Measurements from ENCODE around the gene GRB2.

Gene GRB2

DNA sequence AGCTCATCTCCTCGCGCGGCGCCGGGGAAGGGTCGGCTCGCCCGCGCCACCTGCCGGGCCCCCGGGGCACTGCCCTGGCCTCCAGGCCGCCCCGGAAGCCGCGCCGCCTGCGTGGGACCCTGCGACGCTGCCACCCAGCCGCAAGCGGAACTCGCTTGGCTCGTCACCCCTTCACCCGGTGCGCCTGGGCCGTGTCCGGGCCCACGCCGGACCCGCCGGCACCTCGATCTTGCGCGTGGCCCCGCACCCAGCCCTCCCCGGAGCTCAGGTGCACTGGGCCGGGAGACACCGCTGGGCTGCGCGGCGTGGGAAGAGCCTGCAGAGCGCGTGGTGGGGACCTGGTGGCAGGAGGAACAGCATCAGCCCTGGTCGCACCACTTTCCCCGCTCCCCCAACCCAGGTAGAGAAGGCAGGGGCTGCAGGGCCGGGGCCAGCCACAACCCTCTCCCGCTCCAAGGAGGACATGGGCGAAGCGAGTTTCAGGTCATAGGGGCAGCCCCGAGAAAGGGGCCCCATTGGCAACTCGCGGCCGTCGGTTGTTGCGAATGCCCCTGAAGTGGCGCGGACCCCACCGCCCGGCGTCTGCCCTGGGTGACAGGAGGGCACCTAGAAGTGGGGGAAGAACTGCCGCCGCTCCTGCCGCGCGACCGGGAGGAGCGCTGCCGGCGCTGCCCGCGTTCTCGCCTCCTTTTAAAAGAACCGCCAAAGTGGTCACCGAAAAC, 134.1 kb downstream of the GRB2 start:
- peaks cover 4% of the 10 kb centered on the region for H3K79me1 ChIP-seq (ENCODE audit: low read depth, low read length)
- peak overlapping the region; percentile 95 for H3K4me2 ChIP-seq (ENCODE audit: insufficient read depth, low read length, poor library complexity, severe bottlenecking)
- H3K36me3 ChIP-seq (replicated peaks in 1 of 2; ENCODE audit: control insufficient read depth in 2 of 2, insufficient read depth in 2 of 2, low read length in 2 of 2), result peaks cover 17 to 37% of the 10 kb centered on the region in 2 donors
- H2BK12ac ChIP-seq (ENCODE audit: low read length), result peak overlapping the region; percentile 93
- H4K91ac ChIP-seq (ENCODE audit: low read depth, low read length, poor library complexity), result no peak overlapping the region
- peak; percentile 78 for DNase-seq (ENCODE audit: low spot score)
- no CpG with 5 or more reads among the region's 74 CpGs for WGBS, 2 donors (ENCODE audit: extremely low coverage in 2 of 2, insufficient read length in 2 of 2, insufficient replicate concordance in 1 of 2)
- H3K4ac ChIP-seq (ENCODE audit: low read length), result peak overlapping the region; percentile 76
- H3K23ac ChIP-seq (ENCODE audit: low read depth, low read length, poor library complexity), result peak overlapping the region; percentile 97
- H3K27me3 ChIP-seq (ENCODE audit: control insufficient read depth in 3 of 3, insufficient read depth in 3 of 3, low read depth in 1 of 3, low read length in 3 of 3), result no peaks in the 10 kb centered on the region
- peak overlapping the region; percentile 55 for H4K8ac ChIP-seq (ENCODE audit: low read depth, low read length)
- H3K18ac ChIP-seq (ENCODE audit: low read length), result peak overlapping the region; percentile 99
- H3K9me3 ChIP-seq (replicated peaks in 1 of 2; ENCODE audit: control insufficient read depth in 2 of 2, insufficient read depth in 1 of 2, low read depth in 1 of 2, low read length in 2 of 2), result no peaks in the 10 kb centered on the region
- H2BK120ac ChIP-seq (ENCODE audit: low read depth, low read length), result no peak overlapping the region
- peak overlapping the region; percentile 41 for H2BK5ac ChIP-seq (ENCODE audit: low read length)
- peak overlapping the region; percentile 90 for H2AK5ac ChIP-seq (ENCODE audit: low read depth, low read length)
- peak overlapping the region; percentile 99 for H2AFZ ChIP-seq (ENCODE audit: low read length)
- H2BK15ac ChIP-seq (ENCODE audit: low read length), result peak overlapping the region; percentile 94
- H3K4me3 ChIP-seq (ENCODE audit: low read length in 2 of 2), result peak overlapping the region; percentile 95
- peak overlapping the region; percentile 94 for H3K9ac ChIP-seq (ENCODE audit: low read depth, low read length, poor library complexity)
- H3K14ac ChIP-seq (ENCODE audit: low read length), result peak overlapping the region; percentile 83
- no peak overlapping the region for H3K27ac ChIP-seq (replicated peaks; ENCODE audit: low read length)
- H3K4me1 ChIP-seq (ENCODE audit: control insufficient read depth in 2 of 2, insufficient read depth in 1 of 2, low read depth in 1 of 2, low read length in 2 of 2), result peaks cover 3 to 4% of the 10 kb centered on the region in 2 donors

DNA sequence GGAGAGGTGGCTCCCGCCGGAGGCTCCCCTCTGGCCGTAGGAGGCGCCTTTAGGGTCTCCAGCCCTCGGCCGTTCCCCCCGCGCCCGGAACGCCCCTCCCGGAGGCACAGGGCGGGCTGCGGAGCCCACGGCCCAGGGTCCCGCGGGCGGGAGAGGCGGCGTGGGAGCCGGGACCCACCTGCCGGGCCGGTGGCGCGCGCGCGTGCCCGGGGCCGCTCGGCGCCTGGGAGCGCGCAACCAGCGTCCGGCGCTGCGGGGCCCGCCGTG, 134.6 kb downstream of the GRB2 start, which contains the start of gene MIF4GD:
Gene MIF4GD (minus strand): TSS at position 266 of the 267 bp plus-strand sequence. CDS start 1,036 bp downstream, outside the sequence.
- Histone ChIP-seq H2BK120ac (ENCODE audit: low read depth, low read length) (no peak within 1 kb of the TSS), H2BK12ac (ENCODE audit: low read length) (peak within 1 kb of the TSS; percentile 93), H4K8ac (ENCODE audit: low read depth, low read length) (peak within 1 kb of the TSS; percentile 55), H2BK15ac (ENCODE audit: low read length) (peak within 1 kb of the TSS; percentile 94), H2BK5ac (ENCODE audit: low read length) (peak within 1 kb of the TSS; percentile 41), H3K9ac (ENCODE audit: low read depth, low read length, poor library complexity) (peak within 1 kb of the TSS; percentile 94), H2AFZ (ENCODE audit: low read length) (peak within 1 kb of the TSS; percentile 99), H3K9me3 (replicated peaks in 1 of 2; ENCODE audit: control insufficient read depth in 2 of 2, insufficient read depth in 1 of 2, low read depth in 1 of 2, low read length in 2 of 2) (no peaks in the 10 kb centered on the region), H3K4me3 (ENCODE audit: low read length in 2 of 2) (peak within 1 kb of the TSS; percentile 95), H3K36me3 (replicated peaks in 1 of 2; ENCODE audit: control insufficient read depth in 2 of 2, insufficient read depth in 2 of 2, low read length in 2 of 2) (peaks cover 20 to 41% of the 10 kb centered on the region in 2 donors), H3K4ac (ENCODE audit: low read length) (peak within 1 kb of the TSS; percentile 76), H3K79me1 (ENCODE audit: low read depth, low read length) (peaks cover 4% of the 10 kb centered on the region), H3K14ac (ENCODE audit: low read length) (peak within 1 kb of the TSS; percentile 83), H3K23ac (ENCODE audit: low read depth, low read length, poor library complexity) (peak within 1 kb of the TSS; percentile 97), H4K91ac (ENCODE audit: low read depth, low read length, poor library complexity) (peak within 1 kb of the TSS; percentile 56), H3K4me1 (ENCODE audit: control insufficient read depth in 2 of 2, insufficient read depth in 1 of 2, low read depth in 1 of 2, low read length in 2 of 2) (peaks cover 3 to 4% of the 10 kb centered on the region in 2 donors), H3K27ac (replicated peaks; ENCODE audit: low read length) (peak within 1 kb of the TSS; percentile 33), H3K27me3 (ENCODE audit: control insufficient read depth in 3 of 3, insufficient read depth in 3 of 3, low read depth in 1 of 3, low read length in 3 of 3) (no peaks in the 10 kb centered on the region), H2AK5ac (ENCODE audit: low read depth, low read length) (peak within 1 kb of the TSS; percentile 90), H3K18ac (ENCODE audit: low read length) (peak within 1 kb of the TSS; percentile 99), H3K4me2 (ENCODE audit: insufficient read depth, low read length, poor library complexity, severe bottlenecking) (peak within 1 kb of the TSS; percentile 97)
- no peak for DNase-seq (ENCODE audit: low spot score)
- WGBS, 2 donors (ENCODE audit: extremely low coverage in 2 of 2, insufficient read length in 2 of 2, insufficient replicate concordance in 1 of 2), result no CpG with 5 or more reads among the region's 39 CpGs

DNA sequence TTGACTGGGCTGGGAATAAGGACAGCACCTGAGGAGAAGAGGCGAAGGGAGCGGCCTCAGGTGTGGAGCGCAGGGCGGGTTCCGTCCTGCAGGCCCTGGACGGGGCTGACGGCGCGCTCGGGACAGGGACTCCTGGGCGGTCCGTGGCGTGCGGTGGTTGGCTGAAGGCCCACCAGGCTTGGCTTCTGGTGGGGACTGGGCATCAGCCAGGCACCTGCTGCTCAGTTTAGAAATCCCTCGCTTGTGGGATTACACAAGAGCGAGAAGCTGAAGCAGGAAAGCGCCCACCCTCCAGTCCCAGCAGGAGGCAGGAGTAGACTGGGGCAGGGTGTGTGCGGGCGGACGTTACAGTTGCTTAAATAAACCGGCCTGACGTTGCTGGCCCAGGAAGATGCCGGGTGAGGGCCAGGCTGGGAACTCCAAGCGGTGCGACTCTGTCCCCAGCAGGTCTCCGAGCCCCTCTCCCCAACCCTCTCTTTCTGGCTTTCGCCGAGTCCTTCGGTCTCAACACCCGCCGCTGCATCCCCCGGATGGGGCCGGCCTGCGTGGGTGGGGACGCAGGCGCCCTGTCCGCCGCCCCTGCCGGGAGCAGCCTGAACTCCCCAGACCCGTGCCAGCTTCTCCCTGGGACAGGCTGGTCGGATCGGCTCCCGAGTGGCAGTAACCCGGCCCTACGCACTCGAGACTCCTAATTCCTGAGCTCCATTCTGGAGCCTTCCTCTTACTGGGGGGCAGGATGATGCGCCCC, 135.1 kb downstream of the GRB2 start:
- H3K23ac ChIP-seq (ENCODE audit: low read depth, low read length, poor library complexity), result peak overlapping the region; percentile 97
- no peak overlapping the region for H2BK15ac ChIP-seq (ENCODE audit: low read length)
- H2BK12ac ChIP-seq (ENCODE audit: low read length), result no peak overlapping the region
- no peak overlapping the region for H2BK5ac ChIP-seq (ENCODE audit: low read length)
- peaks cover 25 to 47% of the 10 kb centered on the region in 2 donors for H3K36me3 ChIP-seq (replicated peaks in 1 of 2; ENCODE audit: control insufficient read depth in 2 of 2, insufficient read depth in 2 of 2, low read length in 2 of 2)
- no peak overlapping the region for H4K8ac ChIP-seq (ENCODE audit: low read depth, low read length)
- H3K4me3 ChIP-seq (ENCODE audit: low read length in 2 of 2), result peak overlapping the region; percentile 88 to 95
- peaks cover 4% of the 10 kb centered on the region for H3K79me1 ChIP-seq (ENCODE audit: low read depth, low read length)
- peak overlapping the region; percentile 33 for H3K27ac ChIP-seq (replicated peaks; ENCODE audit: low read length)
- WGBS, 2 donors (ENCODE audit: extremely low coverage in 2 of 2, insufficient read length in 2 of 2, insufficient replicate concordance in 1 of 2), result no CpG with 5 or more reads among the region's 47 CpGs
- H3K18ac ChIP-seq (ENCODE audit: low read length), result peak overlapping the region; percentile 97
- peak overlapping the region; percentile 92 for H3K9ac ChIP-seq (ENCODE audit: low read depth, low read length, poor library complexity)
- no peak overlapping the region for H3K4ac ChIP-seq (ENCODE audit: low read length)
- peak overlapping the region; percentile 56 for H4K91ac ChIP-seq (ENCODE audit: low read depth, low read length, poor library complexity)
- peak overlapping the region; percentile 76 for H3K14ac ChIP-seq (ENCODE audit: low read length)
- peak overlapping the region; percentile 86 for H2AK5ac ChIP-seq (ENCODE audit: low read depth, low read length)
- H3K4me2 ChIP-seq (ENCODE audit: insufficient read depth, low read length, poor library complexity, severe bottlenecking), result peak overlapping the region; percentile 97
- H2AFZ ChIP-seq (ENCODE audit: low read length), result peak overlapping the region; percentile 96
- DNase-seq (ENCODE audit: low spot score), result peak; percentile 50
- H3K4me1 ChIP-seq (ENCODE audit: control insufficient read depth in 2 of 2, insufficient read depth in 1 of 2, low read depth in 1 of 2, low read length in 2 of 2), result peaks cover 3 to 4% of the 10 kb centered on the region in 2 donors
- no peak overlapping the region for H2BK120ac ChIP-seq (ENCODE audit: low read depth, low read length)
- H3K27me3 ChIP-seq (ENCODE audit: control insufficient read depth in 3 of 3, insufficient read depth in 3 of 3, low read depth in 1 of 3, low read length in 3 of 3), result no peaks in the 10 kb centered on the region
- no peaks in the 10 kb centered on the region for H3K9me3 ChIP-seq (replicated peaks in 1 of 2; ENCODE audit: control insufficient read depth in 2 of 2, insufficient read depth in 1 of 2, low read depth in 1 of 2, low read length in 2 of 2)

DNA sequence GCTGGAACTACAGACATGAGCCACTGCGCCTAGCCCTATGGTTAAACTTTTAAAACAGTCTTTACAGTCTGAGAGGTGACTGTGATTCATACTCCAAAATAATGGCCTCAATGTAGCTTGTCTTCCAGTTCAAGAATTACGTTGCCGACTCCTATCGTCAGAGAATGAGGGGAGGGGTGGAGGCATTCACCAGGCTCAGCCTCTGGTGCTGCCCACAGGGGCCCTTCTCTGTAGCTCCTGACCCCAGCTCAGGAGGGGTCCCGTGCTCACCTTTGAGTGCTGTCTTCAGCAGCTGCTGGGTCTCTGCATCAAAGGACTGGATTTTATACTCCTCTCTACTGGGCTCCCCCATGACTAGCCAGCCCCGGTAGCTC, 135.6 kb downstream of the GRB2 start:
- no peaks in the 10 kb centered on the region for H3K27me3 ChIP-seq (ENCODE audit: control insufficient read depth in 3 of 3, insufficient read depth in 3 of 3, low read depth in 1 of 3, low read length in 3 of 3)
- H4K91ac ChIP-seq (ENCODE audit: low read depth, low read length, poor library complexity), result no peak overlapping the region
- H2BK15ac ChIP-seq (ENCODE audit: low read length), result no peak overlapping the region
- H3K4me3 ChIP-seq (ENCODE audit: low read length in 2 of 2), result peak overlapping the region; percentile 88 to 95
- peaks cover 3 to 4% of the 10 kb centered on the region in 2 donors for H3K4me1 ChIP-seq (ENCODE audit: control insufficient read depth in 2 of 2, insufficient read depth in 1 of 2, low read depth in 1 of 2, low read length in 2 of 2)
- WGBS, 2 donors (ENCODE audit: extremely low coverage in 2 of 2, insufficient read length in 2 of 2, insufficient replicate concordance in 1 of 2), result no CpG with 5 or more reads among the region's 6 CpGs
- DNase-seq (ENCODE audit: low spot score), result no peak
- H3K79me1 ChIP-seq (ENCODE audit: low read depth, low read length), result peaks cover 4% of the 10 kb centered on the region
- no peak overlapping the region for H2BK120ac ChIP-seq (ENCODE audit: low read depth, low read length)
- peak overlapping the region; percentile 96 for H2AFZ ChIP-seq (ENCODE audit: low read length)
- no peak overlapping the region for H3K18ac ChIP-seq (ENCODE audit: low read length)
- H3K23ac ChIP-seq (ENCODE audit: low read depth, low read length, poor library complexity), result peak overlapping the region; percentile 97
- no peak overlapping the region for H4K8ac ChIP-seq (ENCODE audit: low read depth, low read length)
- peaks cover 26 to 51% of the 10 kb centered on the region in 2 donors for H3K36me3 ChIP-seq (replicated peaks in 1 of 2; ENCODE audit: control insufficient read depth in 2 of 2, insufficient read depth in 2 of 2, low read length in 2 of 2)
- H3K14ac ChIP-seq (ENCODE audit: low read length), result peak overlapping the region; percentile 76
- H3K27ac ChIP-seq (replicated peaks; ENCODE audit: low read length), result no peak overlapping the region
- no peak overlapping the region for H2BK5ac ChIP-seq (ENCODE audit: low read length)
- H3K4me2 ChIP-seq (ENCODE audit: insufficient read depth, low read length, poor library complexity, severe bottlenecking), result peak overlapping the region; percentile 97
- H2AK5ac ChIP-seq (ENCODE audit: low read depth, low read length), result peak overlapping the region; percentile 86
- H3K9me3 ChIP-seq (replicated peaks in 1 of 2; ENCODE audit: control insufficient read depth in 2 of 2, insufficient read depth in 1 of 2, low read depth in 1 of 2, low read length in 2 of 2), result no peaks in the 10 kb centered on the region
- no peak overlapping the region for H2BK12ac ChIP-seq (ENCODE audit: low read length)
- H3K4ac ChIP-seq (ENCODE audit: low read length), result no peak overlapping the region
- H3K9ac ChIP-seq (ENCODE audit: low read depth, low read length, poor library complexity), result peak overlapping the region; percentile 75

All from neuronal stem cell (in vitro differentiated cells).